ENCODE data around the gene SLC46A2. TPM values are rescaled to one million over a fixed set of nuclear protein-coding genes. Genes with fewer than 3 reads are reported as not detected.

SLC46A2 gene
- total and polyA plus RNA-seq, 9 of the 15 experiments (the other 6 are each of a cell fraction or from before 2014, with no cell fraction given) = not detected

DNA sequence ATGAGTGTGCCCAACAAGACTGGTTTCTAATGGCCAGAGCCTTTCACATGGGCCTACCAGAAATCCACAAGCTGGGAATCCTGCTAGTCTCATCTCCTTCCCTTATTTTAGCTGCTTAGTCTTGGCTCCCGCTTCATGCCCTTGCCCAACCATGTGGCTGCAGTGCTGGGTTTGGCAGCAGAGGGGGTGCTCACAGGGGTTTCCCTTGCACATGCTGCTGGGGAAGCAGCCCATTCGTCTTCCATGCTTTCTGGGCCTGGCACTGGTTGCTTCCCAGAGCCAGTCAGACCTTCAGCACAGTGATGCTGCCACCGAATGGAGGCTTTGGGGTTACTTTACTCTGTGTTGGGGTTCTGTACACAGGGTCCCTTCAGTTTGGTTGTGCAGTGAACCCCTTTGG lies 26.3 kb downstream of the SLC46A2 start:
- H3K4me2 ChIP-seq (ENCODE audit: insufficient read depth, low read length) = no peak overlapping the region
- H3K9me1 ChIP-seq (ENCODE audit: control insufficient read depth, insufficient read depth, low read length) = no peaks in the 10 kb centered on the region
- CTCF ChIA-PET (ENCODE audit: low intra/inter-chr PET ratio) = no interaction called here
- no peaks in the 10 kb centered on the region for H4K20me1 ChIP-seq (replicated peaks; ENCODE audit: control insufficient read depth, insufficient read depth, low read length)
- no peak overlapping the region for H3K27ac ChIP-seq (ENCODE audit: extremely low read depth, low read depth, low read length)
- no peaks in the 10 kb centered on the region for H3K36me3 ChIP-seq (ENCODE audit: control insufficient read depth, insufficient read depth, low read length)
- H3K4me1 ChIP-seq (replicated peaks in 1 of 2; ENCODE audit: control insufficient read depth in 2 of 2, insufficient read depth in 2 of 2, low read length in 2 of 2) = peaks cover 10 to 17% of the 10 kb centered on the region in 2 experiments; a peak in 4 of 5 replicates
- TF ChIP-seq NCOR1 (IDR thresholded peaks at IDR 0.05) (no peak), BMI1 (IDR thresholded peaks at IDR 0.05; ENCODE audit: low read length) (no peak), SNIP1 (IDR thresholded peaks at IDR 0.05; ENCODE audit: low read depth) (no peak), E2F3 (CRISPR knock-in tag; IDR thresholded peaks at IDR 0.05) (no peak), SETDB1 (IDR thresholded peaks at IDR 0.05; ENCODE audit: low read length) (no peak), RFX7 (CRISPR knock-in tag; IDR thresholded peaks at IDR 0.05) (no peak), MAZ (CRISPR knock-in tag; conservative IDR thresholded peaks at IDR 0.05 in 1 of 2, IDR thresholded peaks at IDR 0.05 in 1 of 2) (no peak), POLR2G (IDR thresholded peaks at IDR 0.05; ENCODE audit: low read depth, low read length) (no peak), ZNF12 (CRISPR knock-in tag; IDR thresholded peaks at IDR 0.05) (no peak)
- TF ChIP-seq, protein P1, sequence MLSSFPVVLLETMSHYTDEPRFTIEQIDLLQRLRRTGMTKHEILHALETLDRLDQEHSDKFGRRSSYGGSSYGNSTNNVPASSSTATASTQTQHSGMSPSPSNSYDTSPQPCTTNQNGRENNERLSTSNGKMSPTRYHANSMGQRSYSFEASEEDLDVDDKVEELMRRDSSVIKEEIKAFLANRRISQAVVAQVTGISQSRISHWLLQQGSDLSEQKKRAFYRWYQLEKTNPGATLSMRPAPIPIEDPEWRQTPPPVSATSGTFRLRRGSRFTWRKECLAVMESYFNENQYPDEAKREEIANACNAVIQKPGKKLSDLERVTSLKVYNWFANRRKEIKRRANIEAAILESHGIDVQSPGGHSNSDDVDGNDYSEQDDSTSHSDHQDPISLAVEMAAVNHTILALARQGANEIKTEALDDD (IDR thresholded peaks at IDR 0.05) = no peak
- TF ChIP-seq, protein P2, sequence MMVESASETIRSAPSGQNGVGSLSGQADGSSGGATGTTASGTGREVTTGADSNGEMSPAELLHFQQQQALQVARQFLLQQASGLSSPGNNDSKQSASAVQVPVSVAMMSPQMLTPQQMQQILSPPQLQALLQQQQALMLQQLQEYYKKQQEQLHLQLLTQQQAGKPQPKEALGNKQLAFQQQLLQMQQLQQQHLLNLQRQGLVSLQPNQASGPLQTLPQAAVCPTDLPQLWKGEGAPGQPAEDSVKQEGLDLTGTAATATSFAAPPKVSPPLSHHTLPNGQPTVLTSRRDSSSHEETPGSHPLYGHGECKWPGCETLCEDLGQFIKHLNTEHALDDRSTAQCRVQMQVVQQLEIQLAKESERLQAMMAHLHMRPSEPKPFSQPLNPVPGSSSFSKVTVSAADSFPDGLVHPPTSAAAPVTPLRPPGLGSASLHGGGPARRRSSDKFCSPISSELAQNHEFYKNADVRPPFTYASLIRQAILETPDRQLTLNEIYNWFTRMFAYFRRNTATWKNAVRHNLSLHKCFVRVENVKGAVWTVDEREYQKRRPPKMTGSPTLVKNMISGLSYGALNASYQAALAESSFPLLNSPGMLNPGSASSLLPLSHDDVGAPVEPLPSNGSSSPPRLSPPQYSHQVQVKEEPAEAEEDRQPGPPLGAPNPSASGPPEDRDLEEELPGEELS (CRISPR knock-in tag; IDR thresholded peaks at IDR 0.05; ENCODE audit: borderline replicate concordance) = no peak
- TF ChIP-seq, protein P3, sequence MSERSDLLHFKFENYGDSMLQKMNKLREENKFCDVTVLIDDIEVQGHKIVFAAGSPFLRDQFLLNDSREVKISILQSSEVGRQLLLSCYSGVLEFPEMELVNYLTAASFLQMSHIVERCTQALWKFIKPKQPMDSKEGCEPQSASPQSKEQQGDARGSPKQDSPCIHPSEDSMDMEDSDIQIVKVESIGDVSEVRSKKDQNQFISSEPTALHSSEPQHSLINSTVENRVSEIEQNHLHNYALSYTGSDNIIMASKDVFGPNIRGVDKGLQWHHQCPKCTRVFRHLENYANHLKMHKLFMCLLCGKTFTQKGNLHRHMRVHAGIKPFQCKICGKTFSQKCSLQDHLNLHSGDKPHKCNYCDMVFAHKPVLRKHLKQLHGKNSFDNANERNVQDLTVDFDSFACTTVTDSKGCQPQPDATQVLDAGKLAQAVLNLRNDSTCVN (CRISPR knock-in tag; IDR thresholded peaks at IDR 0.05) = no peak
- intact Hi-C loops (cut with micrococcal nuclease) (no loop called here), in situ Hi-C loops (cut with MboI) (no loop called here)
- no peak overlapping the region for H3K4me3 ChIP-seq
- no peak overlapping the region for H2AFZ ChIP-seq (ENCODE audit: low read depth, low read length)
- FAIRE-seq (no peak), DNase-seq (ENCODE audit: extremely low read depth in 1 of 4, low spot score in 3 of 4) (no peak), ATAC-seq (no peak)
- H3K9me3 ChIP-seq (replicated peaks; ENCODE audit: control insufficient read depth, insufficient read depth, low read depth, low read length) = no peaks in the 10 kb centered on the region
- no peaks in the 10 kb centered on the region for H3K27me3 ChIP-seq (ENCODE audit: control insufficient read depth in 2 of 2, insufficient read depth in 2 of 2, low read length in 2 of 2)
- no TSS peak for BruUV-seq (replicated peaks)
- H3K79me2 ChIP-seq (ENCODE audit: control insufficient read depth, insufficient read depth, low read length) = no peaks in the 10 kb centered on the region
- POLR2A ChIA-PET = no interaction called here
- WGBS (ENCODE audit: insufficient coverage, low coverage, missing lambda C conversion rate) = 88% methylated on average over 2 of the region's 3 CpGs
- no peak overlapping the region for H3K9ac ChIP-seq (ENCODE audit: insufficient read depth in 1 of 2, low read depth in 2 of 2, low read length in 2 of 2)
